Melanocyte of skin (primary cell): ENCODE measurements around the gene BICRAL. TPM values are rescaled to one million over a fixed set of nuclear protein-coding genes. Genes with fewer than 3 reads are reported as not detected.

ENCODE experiments used
- total RNA-seq, 2 donors: library from RNA; depleted of rRNA; stranded (reverse); fragments of >200 nt; gene quantifications; 2 replicates each; pipeline ENCODE4 v1.2.3, GENCODE V29; 2012

The BICRAL gene, protein sequence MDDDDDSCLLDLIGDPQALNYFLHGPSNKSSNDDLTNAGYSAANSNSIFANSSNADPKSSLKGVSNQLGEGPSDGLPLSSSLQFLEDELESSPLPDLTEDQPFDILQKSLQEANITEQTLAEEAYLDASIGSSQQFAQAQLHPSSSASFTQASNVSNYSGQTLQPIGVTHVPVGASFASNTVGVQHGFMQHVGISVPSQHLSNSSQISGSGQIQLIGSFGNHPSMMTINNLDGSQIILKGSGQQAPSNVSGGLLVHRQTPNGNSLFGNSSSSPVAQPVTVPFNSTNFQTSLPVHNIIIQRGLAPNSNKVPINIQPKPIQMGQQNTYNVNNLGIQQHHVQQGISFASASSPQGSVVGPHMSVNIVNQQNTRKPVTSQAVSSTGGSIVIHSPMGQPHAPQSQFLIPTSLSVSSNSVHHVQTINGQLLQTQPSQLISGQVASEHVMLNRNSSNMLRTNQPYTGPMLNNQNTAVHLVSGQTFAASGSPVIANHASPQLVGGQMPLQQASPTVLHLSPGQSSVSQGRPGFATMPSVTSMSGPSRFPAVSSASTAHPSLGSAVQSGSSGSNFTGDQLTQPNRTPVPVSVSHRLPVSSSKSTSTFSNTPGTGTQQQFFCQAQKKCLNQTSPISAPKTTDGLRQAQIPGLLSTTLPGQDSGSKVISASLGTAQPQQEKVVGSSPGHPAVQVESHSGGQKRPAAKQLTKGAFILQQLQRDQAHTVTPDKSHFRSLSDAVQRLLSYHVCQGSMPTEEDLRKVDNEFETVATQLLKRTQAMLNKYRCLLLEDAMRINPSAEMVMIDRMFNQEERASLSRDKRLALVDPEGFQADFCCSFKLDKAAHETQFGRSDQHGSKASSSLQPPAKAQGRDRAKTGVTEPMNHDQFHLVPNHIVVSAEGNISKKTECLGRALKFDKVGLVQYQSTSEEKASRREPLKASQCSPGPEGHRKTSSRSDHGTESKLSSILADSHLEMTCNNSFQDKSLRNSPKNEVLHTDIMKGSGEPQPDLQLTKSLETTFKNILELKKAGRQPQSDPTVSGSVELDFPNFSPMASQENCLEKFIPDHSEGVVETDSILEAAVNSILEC
- 1 to 10 TPM; 4.7 to 4.8 TPM for total RNA-seq

GRCh38 chr6:42781796-42782688, at the start of gene BICRAL:
Gene BICRAL (plus strand): TSS chr6:42782052. CDS start chr6:42822023, 39,971 bp downstream.

DNA sequence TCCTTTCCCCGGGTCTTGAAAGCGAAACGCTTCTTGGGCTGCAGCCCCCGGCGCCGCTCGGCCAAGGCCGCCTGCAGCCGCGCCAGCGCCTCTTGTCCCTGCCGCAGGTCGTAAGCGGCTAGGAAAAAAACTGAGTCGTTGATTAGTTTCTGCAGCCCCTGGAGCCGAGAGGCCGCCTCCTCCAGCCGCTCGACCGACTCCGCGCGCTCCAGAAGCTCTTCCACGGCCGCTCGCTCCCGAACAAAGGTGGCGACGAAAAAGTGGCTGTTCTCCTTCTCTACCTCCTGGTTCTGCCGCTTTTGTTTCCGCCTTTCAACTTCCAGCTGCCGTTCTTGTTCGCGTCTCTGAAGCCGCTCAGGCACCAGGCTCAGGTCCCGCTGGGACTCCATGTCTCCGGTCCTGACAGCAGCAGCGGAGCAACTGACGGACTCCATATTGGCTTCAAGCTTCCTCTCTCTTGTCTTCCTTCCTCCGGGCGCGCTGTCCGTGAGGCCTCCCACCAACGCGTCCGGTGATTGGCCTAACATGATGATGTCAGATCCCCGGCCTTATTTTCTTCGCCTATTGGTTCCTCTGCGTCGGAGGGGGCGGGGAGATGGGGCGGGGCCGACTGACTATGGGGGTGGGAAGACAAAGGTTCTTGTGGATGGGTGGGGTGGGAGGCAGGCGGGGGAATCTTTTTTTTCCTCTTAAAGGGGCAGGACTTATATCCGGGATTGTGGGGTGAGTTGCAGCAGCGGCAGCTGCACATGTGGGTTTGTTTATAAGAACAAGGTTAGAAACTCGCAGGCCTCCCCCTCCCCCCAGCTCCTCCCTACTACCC, 36.0 kb upstream of the BICRAL start, which contains the start of gene TBCC:
Gene TBCC (minus strand): TSS at position 464 of the 823 bp plus-strand sequence. CDS start 30 bp downstream, at position 434.

DNA sequence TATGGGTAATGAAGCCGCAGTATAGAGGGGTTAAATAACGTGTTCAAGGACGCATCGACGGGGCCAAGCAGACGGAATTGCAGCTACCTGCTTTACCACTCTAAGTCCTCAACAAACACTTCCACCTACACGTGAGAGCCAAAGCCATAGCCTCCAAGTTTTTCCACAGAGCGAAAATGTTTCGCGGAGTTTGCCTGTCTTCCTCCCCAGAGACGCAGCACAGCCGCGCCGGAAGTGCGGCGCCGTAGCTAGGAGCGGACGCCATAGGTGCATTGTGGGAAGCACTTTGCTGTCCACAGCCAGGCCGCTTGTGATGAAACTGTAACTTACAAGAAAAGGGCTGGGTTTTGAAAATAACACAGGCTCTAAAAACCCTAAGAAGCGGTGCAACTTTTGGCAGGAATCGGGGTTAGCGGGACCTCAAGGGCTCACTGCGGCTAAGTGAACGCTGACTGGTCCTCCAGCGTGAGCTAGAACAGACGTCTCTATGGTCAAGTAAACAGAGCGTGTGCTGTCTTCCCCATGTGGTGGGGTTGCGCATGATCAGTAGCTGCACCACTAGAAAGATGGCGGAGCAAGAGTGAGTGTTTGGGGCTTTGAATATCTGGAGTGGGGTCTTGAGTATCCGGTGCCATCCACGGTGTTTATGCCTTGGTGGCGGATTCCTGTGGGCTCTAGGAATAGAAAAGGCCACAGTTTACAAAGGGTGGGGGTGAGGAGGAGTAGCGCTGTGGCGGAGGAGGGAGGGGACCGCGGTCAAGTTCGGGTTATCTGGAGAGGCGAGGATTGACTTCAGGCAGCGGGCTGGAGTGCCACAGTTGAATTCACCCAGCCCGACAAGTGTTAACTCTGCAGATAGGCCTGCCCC, 97.8 kb downstream of the BICRAL start, which contains the start of gene RPL7L1:
Gene RPL7L1 (plus strand): TSS at position 245 of the 868 bp plus-strand sequence. CDS start 295 bp downstream, at position 540.

DNA sequence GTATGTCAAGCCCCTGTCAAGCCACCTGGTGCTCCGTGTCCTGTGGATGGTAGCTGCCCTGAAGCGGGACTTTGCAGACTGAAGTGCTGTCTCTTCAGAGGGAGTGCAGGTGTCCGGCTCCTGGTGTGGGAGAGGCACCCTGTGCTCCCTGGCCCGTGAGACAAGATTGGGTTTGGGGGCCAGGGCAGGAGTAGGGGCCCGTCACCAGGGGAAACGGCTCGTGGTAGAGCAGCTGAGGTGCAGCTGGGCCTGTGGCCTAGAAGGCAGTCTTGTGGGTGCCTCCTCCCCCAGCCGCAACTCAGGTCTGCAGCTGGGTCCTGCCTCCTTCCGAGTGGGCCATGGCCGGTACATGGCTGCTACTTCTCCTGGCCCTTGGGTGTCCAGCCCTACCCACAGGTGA, 133.9 kb downstream of the BICRAL start, which contains the start of gene PTCRA:
Gene PTCRA (plus strand): TSS at position 322 of the 400 bp plus-strand sequence. CDS start 17 bp downstream, at position 339.

Other genes starting within 250 kb of the BICRAL start
- 10 to 100 TPM; 20.6 to 22.0 TPM for gene UBR2, start 218.0 kb upstream of the BICRAL start, total RNA-seq
- under 1 TPM; under 0.01 to 0.34 TPM for gene PRPH2, start 59.5 kb upstream of the BICRAL start, total RNA-seq
- gene TBCC, start 35.9 kb upstream of the BICRAL start, total RNA-seq = 10 to 100 TPM; 37.2 to 49.0 TPM
- 100 to 1,000 TPM; 113 to 149 TPM for gene RPL7L1, start 97.6 kb downstream of the BICRAL start, total RNA-seq
- under 1 TPM in 1 of 2 donors, not detected in 1; 0.33 TPM for gene PTCRA, start 134.0 kb downstream of the BICRAL start, total RNA-seq
- gene CNPY3, start 147.4 kb downstream of the BICRAL start, total RNA-seq = 10 to 100 TPM; 19.6 to 39.6 TPM
- gene GNMT, start 178.7 kb downstream of the BICRAL start, total RNA-seq = not detected
- 10 to 100 TPM; 20.3 to 27.5 TPM for gene PEX6, start 197.1 kb downstream of the BICRAL start, total RNA-seq
- 10 to 100 TPM; 48.5 to 65.6 TPM for gene PPP2R5D, start 202.5 kb downstream of the BICRAL start, total RNA-seq
- gene MEA1, start 231.9 kb downstream of the BICRAL start, total RNA-seq = 10 to 100 TPM; 40.6 to 63.6 TPM
- 10 to 100 TPM; 84.7 to 90.9 TPM for gene KLHDC3, start 232.2 kb downstream of the BICRAL start, total RNA-seq
- gene RRP36, start 239.6 kb downstream of the BICRAL start, total RNA-seq = 100 to 1,000 TPM in 1 of 2 donors, 10 to 100 TPM in 1; 84.0 to 123 TPM